SW 1271 (cell line): Measurements from ENCODE around the gene PLAC1.

Experiments used
- DNase-seq, 2 experiments: peaks; one replicate each; lab custom pipeline; 2025; lab: John Stamatoyannopoulos, UW

Gene PLAC1

GRCh38 chrX:134543288-134543687, 115.0 kb downstream of the PLAC1 start:
- DNase-seq: no peak

GRCh38 chrX:134542485-134542884, 115.8 kb downstream of the PLAC1 start:
- no peak for DNase-seq

GRCh38 chrX:134541906-134542305, 116.4 kb downstream of the PLAC1 start:
- no peak for DNase-seq

DNA sequence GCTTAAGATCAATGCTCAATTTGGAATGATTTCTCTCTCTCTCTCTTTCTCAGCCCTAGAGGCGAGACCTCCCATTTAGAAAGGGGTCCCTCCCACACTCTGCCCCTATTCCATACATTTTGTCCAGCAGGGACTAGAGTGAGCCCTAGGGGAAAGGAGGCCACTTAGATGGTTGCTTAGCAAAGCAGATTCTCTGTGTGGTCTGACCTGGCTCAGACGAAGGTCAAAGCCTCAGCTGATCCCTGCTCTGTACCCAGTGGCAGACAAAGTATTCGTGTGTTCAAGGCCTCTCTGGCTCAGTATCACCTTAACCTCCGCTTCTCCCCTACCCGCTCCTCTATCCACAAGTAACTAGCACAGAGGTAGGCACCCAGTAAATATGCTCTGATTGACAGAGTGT, 120.0 kb downstream of the PLAC1 start:
- no peak for DNase-seq

GRCh38 chrX:134537179-134537955, 120.9 kb downstream of the PLAC1 start:
- peak; percentile 24 to 81 for DNase-seq

DNA sequence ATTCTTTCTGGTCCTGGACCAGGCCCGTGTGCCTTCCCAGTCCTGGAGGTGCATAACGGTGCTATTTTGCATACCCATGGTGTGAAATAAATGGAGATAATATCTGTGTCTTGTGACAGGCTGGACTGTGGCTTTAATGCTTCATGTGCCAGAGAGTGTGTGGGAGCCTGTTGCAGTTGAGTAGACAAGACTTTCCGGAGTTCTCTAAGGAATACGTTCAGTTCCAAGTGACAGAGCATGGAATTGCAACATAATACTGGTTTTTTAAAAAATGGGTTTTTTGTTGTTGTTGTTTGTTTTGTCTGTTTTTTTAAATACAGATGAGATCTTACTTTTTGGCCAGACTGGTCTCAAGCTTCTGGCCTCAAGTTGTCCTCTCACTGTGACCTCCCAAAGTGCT, 124.3 kb downstream of the PLAC1 start:
- DNase-seq: no peak

DNA sequence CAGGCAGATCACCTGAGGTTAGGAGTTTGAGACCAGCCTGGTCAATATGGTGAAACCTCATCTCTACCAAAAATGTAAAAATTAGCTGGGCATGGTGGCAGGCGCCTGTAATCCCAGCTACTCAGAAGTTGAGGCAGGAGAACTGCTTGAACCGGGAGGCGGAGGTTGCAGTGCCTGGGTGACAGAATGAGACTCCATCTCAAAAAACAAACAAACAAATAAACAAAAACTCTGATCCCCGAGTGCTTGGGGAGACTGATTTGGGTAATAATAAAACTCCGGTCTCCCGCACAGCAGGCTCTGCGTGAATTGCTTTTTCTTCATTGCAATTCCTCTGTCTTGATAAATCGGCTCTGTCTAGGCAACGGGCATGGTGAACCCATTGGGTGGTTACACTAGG, 124.9 kb downstream of the PLAC1 start:
- DNase-seq: no peak

- no peak for DNase-seq
Measured at GRCh38 chrX:134530845-134531244, 127.4 kb downstream of the PLAC1 start.

DNA sequence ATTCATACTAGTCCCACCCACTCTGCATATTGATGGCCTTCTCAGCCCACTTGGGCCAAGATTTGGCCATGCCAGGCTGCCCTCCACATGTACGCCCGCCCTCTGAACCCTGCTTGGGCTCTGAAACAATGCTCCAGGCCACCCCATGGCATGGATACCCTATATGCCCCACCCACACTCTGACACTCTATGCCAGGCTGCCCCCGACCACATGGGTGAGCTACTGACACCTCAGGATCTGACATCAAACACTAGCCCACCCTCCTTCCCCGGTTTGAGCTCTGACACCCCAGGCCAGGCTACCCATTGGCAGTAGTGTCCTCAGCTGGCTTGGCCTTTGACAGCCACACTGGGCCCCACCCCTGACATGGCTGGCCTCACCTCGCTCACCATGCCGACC, 128.8 kb downstream of the PLAC1 start:
- no peak for DNase-seq

DNA sequence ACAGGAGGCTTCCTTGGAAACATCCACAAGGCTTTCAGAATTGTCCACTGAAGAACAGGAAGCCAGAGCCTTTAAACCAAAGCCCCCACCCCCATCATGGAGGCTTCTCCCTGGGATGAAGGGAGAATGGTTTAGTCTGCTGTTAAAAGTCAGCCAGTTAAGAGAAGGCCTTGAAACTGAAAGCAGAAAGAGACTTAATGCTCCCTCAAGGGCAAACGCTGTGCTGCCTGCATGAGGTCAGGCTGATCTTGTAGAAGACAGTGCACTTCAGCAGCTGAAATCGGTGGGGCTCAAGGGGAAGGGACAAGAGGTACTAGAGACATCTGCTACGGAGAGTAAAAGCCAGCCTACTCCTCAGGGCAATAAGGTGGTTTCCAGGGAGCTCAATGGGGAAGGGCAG, 129.3 kb downstream of the PLAC1 start:
- no peak for DNase-seq

GRCh38 chrX:134526399-134526798, 131.9 kb downstream of the PLAC1 start:
- DNase-seq: peak in 1 of 2 experiments; percentile 7

DNA sequence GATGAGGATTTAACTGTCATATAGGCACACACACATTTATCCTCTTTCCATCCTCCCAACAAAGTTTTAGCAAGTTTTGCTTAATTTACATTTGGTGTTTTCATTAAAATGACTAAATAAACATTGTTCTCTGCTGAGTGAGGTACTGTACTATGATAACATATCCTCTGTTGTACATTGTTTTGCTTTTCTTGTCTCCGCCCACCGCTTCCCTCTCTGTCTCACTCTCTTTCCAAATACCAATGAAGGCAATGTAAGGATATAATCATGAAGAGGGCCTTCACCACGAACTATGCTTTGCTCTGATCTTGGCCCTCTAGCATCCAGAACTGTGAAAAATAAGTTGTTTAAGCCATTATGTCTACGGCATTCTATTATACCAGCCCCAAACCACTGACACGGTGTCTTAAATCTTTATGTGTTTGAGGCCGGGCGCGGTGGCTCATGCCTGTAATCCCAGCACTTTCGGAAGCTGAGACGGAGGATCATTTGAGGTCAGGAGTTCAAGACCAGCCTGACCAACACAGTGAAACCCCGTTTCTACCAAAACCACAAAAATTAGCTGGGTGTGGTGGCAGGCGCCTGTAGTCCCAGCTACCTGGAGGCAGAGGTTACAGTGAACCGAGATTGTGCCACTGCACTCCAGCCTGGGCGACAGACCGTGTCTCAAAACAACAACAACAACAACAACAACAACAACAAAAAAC, 133.0 kb downstream of the PLAC1 start:
- DNase-seq: no peak

- no peak for DNase-seq
Measured at GRCh38 chrX:134524181-134524580, 134.1 kb downstream of the PLAC1 start.

DNA sequence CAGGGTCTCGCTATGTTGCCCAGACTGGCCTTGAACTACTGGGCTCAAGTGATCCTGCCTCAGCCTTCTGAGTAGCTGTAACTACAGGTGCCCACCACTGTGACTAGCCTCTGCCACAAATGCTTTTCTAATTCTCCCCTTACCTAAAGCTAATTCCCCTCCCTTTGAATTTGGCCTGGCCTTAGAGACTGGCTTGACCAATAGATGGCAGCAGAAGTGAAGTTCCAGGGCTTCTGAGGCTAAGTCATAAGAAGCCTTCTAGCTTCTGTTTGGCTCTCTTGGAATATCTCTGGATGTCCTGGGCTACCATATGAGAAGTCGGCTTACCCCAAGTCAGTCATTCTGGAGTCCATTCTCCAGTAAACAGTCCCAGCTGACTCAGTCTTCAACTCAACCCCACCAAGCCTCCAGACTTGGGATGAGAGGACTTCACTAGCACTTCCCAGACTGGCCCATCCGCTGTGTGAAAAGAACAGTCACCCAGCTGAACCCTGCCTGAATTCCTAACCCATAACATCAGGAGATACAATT, 137.3 kb downstream of the PLAC1 start:
- DNase-seq: peak; percentile 49 to 66
